Measurements from ENCODE around the gene CDH22. TPM values are rescaled to one million over a fixed set of nuclear protein-coding genes. Genes with fewer than 3 reads are reported as not detected.

The CDH22 gene
- polyA plus RNA-seq, 1 donor from 2014 or later: 2.1 TPM

GRCh38 chr20:46171909-46172308, 136.4 kb downstream of the CDH22 start:
- H3K9me2 ChIP-seq (ENCODE audit: insufficient read depth, low read length): no peaks in the 10 kb centered on the region
- no peaks in the 10 kb centered on the region for H3K9me3 ChIP-seq (ENCODE audit: low read length)
- H3K4me2 ChIP-seq (ENCODE audit: low read length): no peak overlapping the region
- no peak overlapping the region for H3K27ac ChIP-seq (ENCODE audit: low read length)
- no peaks in the 10 kb centered on the region for H3F3A ChIP-seq (ENCODE audit: insufficient read depth, low read length, poor library complexity, severe bottlenecking)
- H2AFZ ChIP-seq (ENCODE audit: low read depth, low read length): no peak overlapping the region
- H3K79me2 ChIP-seq (replicated peaks; ENCODE audit: insufficient read depth, low read length): no peaks in the 10 kb centered on the region
- no peaks in the 10 kb centered on the region for H3K36me3 ChIP-seq (ENCODE audit: insufficient read depth, low read length)
- TF ChIP-seq EP300 (conservative IDR thresholded peaks at IDR 0.05; ENCODE audit: poor library complexity, severe bottlenecking): no peak
- peaks cover 30% of the 10 kb centered on the region for H3K27me3 ChIP-seq (ENCODE audit: insufficient read depth, low read depth, low read length)
- H4K20me1 ChIP-seq (ENCODE audit: insufficient read depth): no peaks in the 10 kb centered on the region
- H3K9ac ChIP-seq (ENCODE audit: low read length): no peak overlapping the region
- no peak overlapping the region for H3K4me3 ChIP-seq (ENCODE audit: low read length)

GRCh38 chr20:46171476-46171875, 136.8 kb downstream of the CDH22 start:
- Histone ChIP-seq H3K9me3 (ENCODE audit: low read length) (no peaks in the 10 kb centered on the region), H3K36me3 (ENCODE audit: insufficient read depth, low read length) (no peaks in the 10 kb centered on the region), H4K20me1 (ENCODE audit: insufficient read depth) (no peaks in the 10 kb centered on the region), H3K9ac (ENCODE audit: low read length) (no peak overlapping the region), H3K9me2 (ENCODE audit: insufficient read depth, low read length) (no peaks in the 10 kb centered on the region), H3K4me3 (ENCODE audit: low read length) (no peak overlapping the region), H2AFZ (ENCODE audit: low read depth, low read length) (no peak overlapping the region), H3K27me3 (ENCODE audit: insufficient read depth, low read depth, low read length) (peaks cover 30% of the 10 kb centered on the region), H3K79me2 (replicated peaks; ENCODE audit: insufficient read depth, low read length) (no peaks in the 10 kb centered on the region), H3K4me2 (ENCODE audit: low read length) (no peak overlapping the region), H3K27ac (ENCODE audit: low read length) (no peak overlapping the region), H3F3A (ENCODE audit: insufficient read depth, low read length, poor library complexity, severe bottlenecking) (no peaks in the 10 kb centered on the region)
- TF ChIP-seq RAD21 (conservative IDR thresholded peaks at IDR 0.05) (no peak), EP300 (conservative IDR thresholded peaks at IDR 0.05; ENCODE audit: poor library complexity, severe bottlenecking) (no peak), MXI1 (conservative IDR thresholded peaks at IDR 0.05; ENCODE audit: poor library complexity, severe bottlenecking) (no peak), EZH2 (IDR thresholded peaks at IDR 0.05; ENCODE audit: borderline replicate concordance, insufficient read depth, low read length, poor library complexity, severe bottlenecking) (no peak), SMC3 (conservative IDR thresholded peaks at IDR 0.05; ENCODE audit: poor library complexity) (no peak), POLR2AphosphoS5 (IDR thresholded peaks at IDR 0.05) (no peak), TAF1 (IDR thresholded peaks at IDR 0.05; ENCODE audit: low read depth) (no peak)
- TF ChIP-seq, protein P1, sequence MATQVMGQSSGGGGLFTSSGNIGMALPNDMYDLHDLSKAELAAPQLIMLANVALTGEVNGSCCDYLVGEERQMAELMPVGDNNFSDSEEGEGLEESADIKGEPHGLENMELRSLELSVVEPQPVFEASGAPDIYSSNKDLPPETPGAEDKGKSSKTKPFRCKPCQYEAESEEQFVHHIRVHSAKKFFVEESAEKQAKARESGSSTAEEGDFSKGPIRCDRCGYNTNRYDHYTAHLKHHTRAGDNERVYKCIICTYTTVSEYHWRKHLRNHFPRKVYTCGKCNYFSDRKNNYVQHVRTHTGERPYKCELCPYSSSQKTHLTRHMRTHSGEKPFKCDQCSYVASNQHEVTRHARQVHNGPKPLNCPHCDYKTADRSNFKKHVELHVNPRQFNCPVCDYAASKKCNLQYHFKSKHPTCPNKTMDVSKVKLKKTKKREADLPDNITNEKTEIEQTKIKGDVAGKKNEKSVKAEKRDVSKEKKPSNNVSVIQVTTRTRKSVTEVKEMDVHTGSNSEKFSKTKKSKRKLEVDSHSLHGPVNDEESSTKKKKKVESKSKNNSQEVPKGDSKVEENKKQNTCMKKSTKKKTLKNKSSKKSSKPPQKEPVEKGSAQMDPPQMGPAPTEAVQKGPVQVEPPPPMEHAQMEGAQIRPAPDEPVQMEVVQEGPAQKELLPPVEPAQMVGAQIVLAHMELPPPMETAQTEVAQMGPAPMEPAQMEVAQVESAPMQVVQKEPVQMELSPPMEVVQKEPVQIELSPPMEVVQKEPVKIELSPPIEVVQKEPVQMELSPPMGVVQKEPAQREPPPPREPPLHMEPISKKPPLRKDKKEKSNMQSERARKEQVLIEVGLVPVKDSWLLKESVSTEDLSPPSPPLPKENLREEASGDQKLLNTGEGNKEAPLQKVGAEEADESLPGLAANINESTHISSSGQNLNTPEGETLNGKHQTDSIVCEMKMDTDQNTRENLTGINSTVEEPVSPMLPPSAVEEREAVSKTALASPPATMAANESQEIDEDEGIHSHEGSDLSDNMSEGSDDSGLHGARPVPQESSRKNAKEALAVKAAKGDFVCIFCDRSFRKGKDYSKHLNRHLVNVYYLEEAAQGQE (IDR thresholded peaks at IDR 0.05; ENCODE audit: borderline replicate concordance): no peak
- TF ChIP-seq, protein P2, sequence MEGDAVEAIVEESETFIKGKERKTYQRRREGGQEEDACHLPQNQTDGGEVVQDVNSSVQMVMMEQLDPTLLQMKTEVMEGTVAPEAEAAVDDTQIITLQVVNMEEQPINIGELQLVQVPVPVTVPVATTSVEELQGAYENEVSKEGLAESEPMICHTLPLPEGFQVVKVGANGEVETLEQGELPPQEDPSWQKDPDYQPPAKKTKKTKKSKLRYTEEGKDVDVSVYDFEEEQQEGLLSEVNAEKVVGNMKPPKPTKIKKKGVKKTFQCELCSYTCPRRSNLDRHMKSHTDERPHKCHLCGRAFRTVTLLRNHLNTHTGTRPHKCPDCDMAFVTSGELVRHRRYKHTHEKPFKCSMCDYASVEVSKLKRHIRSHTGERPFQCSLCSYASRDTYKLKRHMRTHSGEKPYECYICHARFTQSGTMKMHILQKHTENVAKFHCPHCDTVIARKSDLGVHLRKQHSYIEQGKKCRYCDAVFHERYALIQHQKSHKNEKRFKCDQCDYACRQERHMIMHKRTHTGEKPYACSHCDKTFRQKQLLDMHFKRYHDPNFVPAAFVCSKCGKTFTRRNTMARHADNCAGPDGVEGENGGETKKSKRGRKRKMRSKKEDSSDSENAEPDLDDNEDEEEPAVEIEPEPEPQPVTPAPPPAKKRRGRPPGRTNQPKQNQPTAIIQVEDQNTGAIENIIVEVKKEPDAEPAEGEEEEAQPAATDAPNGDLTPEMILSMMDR (IDR thresholded peaks at IDR 0.05; ENCODE audit: poor library complexity, severe bottlenecking): no peak

Data from neural cell (in vitro differentiated cells).